ENCODE results near the gene MTA3.

The MTA3 gene

GRCh38 chr2:42764901-42765300, 196.5 kb downstream of the MTA3 start:
- no peak for DNase-seq

GRCh38 chr2:42765686-42766085, 197.3 kb downstream of the MTA3 start:
- no peak for DNase-seq

GRCh38 chr2:42767080-42767898, 198.9 kb downstream of the MTA3 start:
- DNase-seq = no peak

- DNase-seq = no peak
Measured at GRCh38 chr2:42767899-42768705, 199.7 kb downstream of the MTA3 start.

GRCh38 chr2:42768706-42769256, 200.3 kb downstream of the MTA3 start:
- DNase-seq = no peak

GRCh38 chr2:42769583-42770287, 201.3 kb downstream of the MTA3 start:
- DNase-seq = no peak

GRCh38 chr2:42770288-42771131, 202.1 kb downstream of the MTA3 start:
- no peak for DNase-seq

GRCh38 chr2:42771546-42772153, 203.2 kb downstream of the MTA3 start:
- DNase-seq = no peak

GRCh38 chr2:42775186-42775585, 206.8 kb downstream of the MTA3 start:
- DNase-seq = no peak

- no peak for DNase-seq
Measured at GRCh38 chr2:42775810-42776209, 207.4 kb downstream of the MTA3 start.

- no peak for DNase-seq
Measured at GRCh38 chr2:42777883-42778805, 209.7 kb downstream of the MTA3 start.

GRCh38 chr2:42781181-42781580, 212.7 kb downstream of the MTA3 start:
- no peak for DNase-seq

- DNase-seq = no peak
Measured at GRCh38 chr2:42783511-42783910, 215.1 kb downstream of the MTA3 start.

GRCh38 chr2:42784204-42784880, 215.9 kb downstream of the MTA3 start:
- DNase-seq = no peak

- DNase-seq = no peak
Measured at GRCh38 chr2:42786561-42787345, 218.3 kb downstream of the MTA3 start.

GRCh38 chr2:42787424-42787787, 219.0 kb downstream of the MTA3 start:
- no peak for DNase-seq

- no peak for DNase-seq
Measured at GRCh38 chr2:42787788-42788477, 219.5 kb downstream of the MTA3 start.

- no peak for DNase-seq
Measured at GRCh38 chr2:42788478-42788793, 220.0 kb downstream of the MTA3 start.

- no peak for DNase-seq
Measured at GRCh38 chr2:42788882-42789281, 220.4 kb downstream of the MTA3 start.
